HT1080 (cell line): ENCODE data around the gene RERE. TPM values are rescaled to one million over a fixed set of nuclear protein-coding genes. Genes with fewer than 3 reads are reported as not detected.

Experiments
- DNase-seq: peaks from one replicate; pipeline ENCODE4 v3.0.0-alpha.2; 2015; ENCODE audit warnings: low read depth
- total RNA-seq: library from RNA; depleted of rRNA; stranded (reverse); fragments of >200 nt; shearing (Covaris generic); gene quantifications from 2 replicates; pipeline ENCODE4 v1.2.3, GENCODE V29; 2014

The RERE gene
- total RNA-seq, 1 experiment from 2014 or later: 12.4 TPM

- no peak for DNase-seq
Measured at GRCh38 chr1:8338526-8339202, 478.8 kb downstream of the RERE start.

- no peak for DNase-seq
Measured at GRCh38 chr1:8337776-8338525, 479.5 kb downstream of the RERE start.

GRCh38 chr1:8335246-8335645, 482.2 kb downstream of the RERE start:
- no peak for DNase-seq

- no peak for DNase-seq
Measured at GRCh38 chr1:8334106-8334851, 483.2 kb downstream of the RERE start.

- DNase-seq: no peak
Measured at GRCh38 chr1:8333246-8333987, 484.0 kb downstream of the RERE start.

GRCh38 chr1:8332806-8333205, 484.6 kb downstream of the RERE start:
- no peak for DNase-seq

- DNase-seq: no peak
Measured at GRCh38 chr1:8330271-8331125, 486.9 kb downstream of the RERE start.

GRCh38 chr1:8329858-8330257, 487.6 kb downstream of the RERE start:
- no peak for DNase-seq

- DNase-seq: no peak
Measured at GRCh38 chr1:8329439-8329838, 488.0 kb downstream of the RERE start.

- DNase-seq: no peak
Measured at GRCh38 chr1:8328271-8328670, 489.2 kb downstream of the RERE start.

- DNase-seq: no peak
Measured at GRCh38 chr1:8326265-8326664, 491.2 kb downstream of the RERE start.

- no peak for DNase-seq
Measured at GRCh38 chr1:8325771-8326170, 491.7 kb downstream of the RERE start.

- no peak for DNase-seq
Measured at GRCh38 chr1:8324176-8324810, 493.1 kb downstream of the RERE start.

- no peak for DNase-seq
Measured at GRCh38 chr1:8323706-8324105, 493.7 kb downstream of the RERE start.

- DNase-seq: no peak
Measured at GRCh38 chr1:8321612-8322011, 495.8 kb downstream of the RERE start.

- DNase-seq: no peak
Measured at GRCh38 chr1:8318436-8318835, 499.0 kb downstream of the RERE start.

GRCh38 chr1:8317647-8318381, 499.6 kb downstream of the RERE start, which contains the start of gene SLC45A1:
Gene SLC45A1, plus strand, starts transcription at chr1:8318114. Its CDS starts 6,216 bp downstream, at chr1:8324330.
- no peak for DNase-seq

- DNase-seq: no peak
Measured at GRCh38 chr1:8315573-8316475, 501.6 kb downstream of the RERE start.
